Astrocyte (in vitro differentiated cells and primary cell): ENCODE measurements around the gene NEMP1. TPM values are rescaled to one million over a fixed set of nuclear protein-coding genes. Genes with fewer than 3 reads are reported as not detected.

Experiments
- DNase-seq: peaks from one replicate; pipeline ENCODE4 v3.0.0-alpha.2; 2010; ENCODE audit warnings: low read depth
- FAIRE-seq: peaks from 2 replicates; lab custom pipeline; 2011; peaks lifted over from hg19 to GRCh38; lab: Jason Lieb, UNC
- H2AFZ ChIP-seq: 2 replicates; pipeline ENCODE4 v1.6.0; 2012; ENCODE audit warnings: low read depth, low read length, inconsistent platforms
- H3K27ac ChIP-seq: 2 replicates; pipeline ENCODE4 v1.5.1; 2011; ENCODE audit warnings: low read depth, low read length, inconsistent platforms
- H3K27me3 ChIP-seq: 2 replicates; pipeline ENCODE4 v1.6.0; 2011; ENCODE audit warnings: low read length, inconsistent platforms; ENCODE audit not compliant: insufficient read depth
- H3K36me3 ChIP-seq: 2 replicates; pipeline ENCODE4 v1.5.1; 2011; ENCODE audit warnings: low read length, inconsistent platforms; ENCODE audit not compliant: insufficient read depth
- H3K4me1 ChIP-seq: 2 replicates; pipeline ENCODE4 v1.5.1; 2011; ENCODE audit warnings: low read length, inconsistent platforms; ENCODE audit not compliant: insufficient read depth
- H3K4me2 ChIP-seq: 2 replicates; pipeline ENCODE4 v1.6.0; 2012; ENCODE audit warnings: low read length, inconsistent platforms
- H3K4me3 ChIP-seq: 2 replicates; pipeline ENCODE4 v1.5.1; 2011; ENCODE audit warnings: low read depth, mild to moderate bottlenecking, low read length, inconsistent platforms; ENCODE audit not compliant: insufficient read depth
- H3K79me2 ChIP-seq: 2 replicates; pipeline ENCODE4 v1.6.0; 2012; ENCODE audit warnings: mild to moderate bottlenecking, low read length, inconsistent platforms; ENCODE audit not compliant: insufficient read depth
- H3K9ac ChIP-seq: 2 replicates; pipeline ENCODE4 v1.6.0; 2012; ENCODE audit warnings: mild to moderate bottlenecking, low read length, inconsistent platforms
- H3K9me3 ChIP-seq: 2 replicates; pipeline ENCODE4 v1.5.1; 2012; ENCODE audit warnings: low read depth, mild to moderate bottlenecking, low read length, inconsistent platforms; ENCODE audit not compliant: insufficient read depth
- H4K20me1 ChIP-seq: 2 replicates; pipeline ENCODE4 v1.6.0; 2012; ENCODE audit warnings: low read length, inconsistent platforms; ENCODE audit not compliant: insufficient read depth
- H3K27ac Mint-ChIP-seq: one replicate; pipeline ENCODE4 v1.8.0; 2021; ENCODE audit warnings: mild to moderate bottlenecking, mixed read lengths; ENCODE audit not compliant: unreplicated experiment
- H3K27me3 Mint-ChIP-seq: one replicate; pipeline ENCODE4 v1.8.0; 2021; ENCODE audit warnings: low read depth, mixed read lengths; ENCODE audit not compliant: unreplicated experiment
- H3K36me3 Mint-ChIP-seq: one replicate; pipeline ENCODE4 v1.8.0; 2021; ENCODE audit warnings: low read depth, mixed read lengths; ENCODE audit not compliant: unreplicated experiment
- H3K4me1 Mint-ChIP-seq: one replicate; pipeline ENCODE4 v1.8.0; 2021; ENCODE audit warnings: low read depth, mixed read lengths; ENCODE audit not compliant: unreplicated experiment
- H3K4me3 Mint-ChIP-seq: one replicate; pipeline ENCODE4 v1.8.0; 2021; ENCODE audit warnings: mild to moderate bottlenecking, moderate library complexity, mixed read lengths; ENCODE audit not compliant: unreplicated experiment
- H3K9me3 Mint-ChIP-seq: one replicate; pipeline ENCODE4 v1.8.0; 2021; ENCODE audit warnings: mild to moderate bottlenecking, mixed read lengths; ENCODE audit not compliant: unreplicated experiment
- EZH2 ChIP-seq: IDR thresholded peaks from 2 replicates; pipeline ENCODE4 v1.6.1; 2012; ENCODE audit warnings: mild to moderate bottlenecking, low read length, inconsistent platforms; ENCODE audit not compliant: insufficient read depth
- total RNA-seq: library from RNA; stranded (reverse); gene quantifications from 2 replicates; pipeline ENCODE4 v1.2.1, GENCODE V29; 2021
- TF ChIP-seq, protein P1 (sequence below): IDR thresholded peaks from 2 replicates; pipeline ENCODE4 v1.5.1; 2011; ENCODE audit warnings: low read depth, mild to moderate bottlenecking, inconsistent platforms, low read length, moderate library complexity; ENCODE audit not compliant: insufficient read depth

Gene NEMP1
- total RNA-seq, 1 donor from 2014 or later = 10.6 TPM

DNA sequence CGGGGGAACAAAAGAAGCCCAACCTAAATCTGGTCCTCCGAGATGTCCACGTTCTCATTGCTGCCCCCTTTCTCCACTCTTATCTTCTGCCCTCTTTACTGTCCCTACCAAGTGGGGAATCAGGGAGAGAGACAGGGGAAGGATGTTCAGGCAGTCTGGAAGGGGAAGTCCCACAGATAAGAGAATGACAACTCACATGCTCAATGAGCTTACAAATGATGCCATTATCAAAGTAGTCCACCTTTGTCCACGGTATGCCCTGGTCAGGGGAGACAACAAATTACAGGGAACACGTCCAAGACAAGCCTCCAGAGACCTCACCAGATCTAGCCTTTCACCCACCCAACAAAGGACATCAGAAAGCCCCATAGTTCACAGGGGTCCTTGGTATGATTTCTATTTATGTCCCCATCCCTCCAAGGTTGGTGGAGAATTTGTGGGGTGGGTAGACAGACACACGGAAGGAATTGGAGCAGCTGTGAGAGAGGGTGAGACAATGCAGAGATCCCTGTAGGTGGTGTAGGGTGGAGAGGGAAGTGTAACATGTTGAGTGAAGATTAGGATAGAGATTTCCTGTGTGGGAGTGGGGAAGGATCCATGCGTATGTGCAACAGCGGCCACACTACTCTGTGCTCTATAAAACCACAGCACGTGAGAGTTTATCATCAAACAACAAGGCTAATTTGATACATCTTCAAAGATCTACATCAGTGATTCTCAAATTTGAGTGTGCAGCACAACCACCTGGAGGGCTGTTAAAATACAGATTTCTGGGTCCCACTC lies 39.4 kb downstream of the NEMP1 start:
- peaks cover 1% of the 10 kb centered on the region for H3K9me3 Mint-ChIP-seq
- Histone ChIP-seq H3K79me2 (no peaks in the 10 kb centered on the region), H3K27ac (no peak overlapping the region), H3K27me3 (peaks cover 38% of the 10 kb centered on the region), H2AFZ (no peak overlapping the region), H3K4me2 (no peak overlapping the region), H3K9ac (no peak overlapping the region), H3K9me3 (no peaks in the 10 kb centered on the region), H3K4me1 (no peaks in the 10 kb centered on the region), H3K36me3 (no peaks in the 10 kb centered on the region), H4K20me1 (no peaks in the 10 kb centered on the region), H3K4me3 (no peak overlapping the region)
- TF ChIP-seq EZH2 = no peak
- TF ChIP-seq, protein P1, sequence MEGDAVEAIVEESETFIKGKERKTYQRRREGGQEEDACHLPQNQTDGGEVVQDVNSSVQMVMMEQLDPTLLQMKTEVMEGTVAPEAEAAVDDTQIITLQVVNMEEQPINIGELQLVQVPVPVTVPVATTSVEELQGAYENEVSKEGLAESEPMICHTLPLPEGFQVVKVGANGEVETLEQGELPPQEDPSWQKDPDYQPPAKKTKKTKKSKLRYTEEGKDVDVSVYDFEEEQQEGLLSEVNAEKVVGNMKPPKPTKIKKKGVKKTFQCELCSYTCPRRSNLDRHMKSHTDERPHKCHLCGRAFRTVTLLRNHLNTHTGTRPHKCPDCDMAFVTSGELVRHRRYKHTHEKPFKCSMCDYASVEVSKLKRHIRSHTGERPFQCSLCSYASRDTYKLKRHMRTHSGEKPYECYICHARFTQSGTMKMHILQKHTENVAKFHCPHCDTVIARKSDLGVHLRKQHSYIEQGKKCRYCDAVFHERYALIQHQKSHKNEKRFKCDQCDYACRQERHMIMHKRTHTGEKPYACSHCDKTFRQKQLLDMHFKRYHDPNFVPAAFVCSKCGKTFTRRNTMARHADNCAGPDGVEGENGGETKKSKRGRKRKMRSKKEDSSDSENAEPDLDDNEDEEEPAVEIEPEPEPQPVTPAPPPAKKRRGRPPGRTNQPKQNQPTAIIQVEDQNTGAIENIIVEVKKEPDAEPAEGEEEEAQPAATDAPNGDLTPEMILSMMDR = no peak
- H3K36me3 Mint-ChIP-seq = no peaks in the 10 kb centered on the region
- FAIRE-seq (no peak), DNase-seq (no peak)
- no peaks in the 10 kb centered on the region for H3K4me1 Mint-ChIP-seq
- H3K4me3 Mint-ChIP-seq = no peak overlapping the region
- peaks cover 64% of the 10 kb centered on the region for H3K27me3 Mint-ChIP-seq
- H3K27ac Mint-ChIP-seq = no peak overlapping the region

DNA sequence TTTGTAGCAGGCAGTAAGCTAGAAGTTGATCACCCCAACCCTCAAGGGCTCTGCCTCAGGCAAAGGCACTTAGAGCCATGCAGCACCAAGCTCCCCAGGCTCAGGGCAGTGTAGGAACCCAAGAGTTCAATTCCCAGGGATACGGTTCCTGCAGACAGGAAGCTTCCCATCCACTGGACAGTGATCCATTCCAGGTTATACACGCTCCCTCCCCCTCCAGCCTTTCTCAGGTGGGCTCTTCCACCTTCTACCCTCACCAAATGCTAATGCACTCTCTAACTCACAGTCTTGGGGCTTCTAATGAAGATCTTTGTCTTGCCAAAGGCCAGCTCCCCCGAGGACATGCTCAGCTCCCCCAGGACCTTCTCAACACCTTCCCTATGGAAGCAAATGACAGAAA lies 41.3 kb downstream of the NEMP1 start:
- H4K20me1 ChIP-seq = no peaks in the 10 kb centered on the region
- peaks cover 53% of the 10 kb centered on the region for H3K27me3 Mint-ChIP-seq

More for the DNA sequence above, 41.3 kb downstream of the NEMP1 start:
- H3K4me2 ChIP-seq = no peak overlapping the region
- Mint-ChIP-seq H3K4me1 (no peaks in the 10 kb centered on the region), H3K27ac (no peak overlapping the region), H3K4me3 (no peak overlapping the region), H3K36me3 (no peaks in the 10 kb centered on the region), H3K9me3 (peaks cover 1% of the 10 kb centered on the region)
- no peak for FAIRE-seq
- H3K36me3 ChIP-seq = no peaks in the 10 kb centered on the region
- no peak overlapping the region for H3K9ac ChIP-seq
- H2AFZ ChIP-seq = no peak overlapping the region
- DNase-seq = no peak
- H3K79me2 ChIP-seq = no peaks in the 10 kb centered on the region
- H3K27me3 ChIP-seq = peaks cover 28% of the 10 kb centered on the region
- H3K4me1 ChIP-seq = no peaks in the 10 kb centered on the region
- H3K27ac ChIP-seq = no peak overlapping the region
- no peaks in the 10 kb centered on the region for H3K9me3 ChIP-seq
- H3K4me3 ChIP-seq = no peak overlapping the region
- TF ChIP-seq EZH2 = no peak
- TF ChIP-seq, protein P1 = no peak
